ENCODE data around the gene WDR1.

The WDR1 gene

DNA sequence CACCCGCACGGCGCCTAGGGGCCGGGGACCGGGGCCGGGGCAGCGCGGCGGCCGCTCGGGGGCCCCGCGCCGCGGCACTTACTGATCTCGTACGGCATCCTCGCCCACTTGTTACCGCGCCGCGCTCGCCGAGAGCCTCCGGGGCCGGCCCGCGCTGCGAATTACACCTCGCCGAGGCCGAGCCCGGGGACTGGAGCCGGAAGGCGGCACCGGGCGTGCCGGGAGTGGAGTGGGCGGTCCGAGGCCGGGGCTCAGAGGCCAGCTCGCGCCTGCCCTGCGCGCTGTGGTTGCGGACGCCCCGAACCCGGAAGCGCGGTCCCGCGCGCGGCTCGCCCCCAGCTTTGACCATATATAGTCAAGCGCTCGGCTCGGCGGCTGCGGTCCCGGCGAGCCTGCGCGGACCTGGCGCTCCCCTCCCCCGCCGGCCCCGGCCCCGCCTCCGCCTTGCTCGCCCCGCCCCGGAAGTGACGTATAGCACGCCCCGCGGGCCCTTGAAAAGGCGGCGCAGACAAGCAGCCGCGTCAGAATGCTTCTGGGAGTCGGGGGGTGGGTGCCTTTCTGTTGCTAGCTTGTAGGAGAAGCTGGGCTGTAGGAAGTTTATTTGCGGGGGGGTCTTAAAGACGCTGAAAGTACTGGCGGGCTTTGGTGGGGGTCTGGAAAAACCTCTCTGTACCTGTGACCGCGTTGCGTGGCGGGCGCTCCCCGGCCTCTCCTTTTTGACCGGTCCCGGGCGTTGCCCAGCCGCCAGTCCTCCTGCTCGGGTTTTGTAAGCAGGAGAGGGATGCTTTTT is at the start of gene WDR1:
Gene WDR1 (minus strand): TSS at position 231 of the 790 bp plus-strand sequence. CDS start 133 bp downstream, at position 98.
- DNase-seq (ENCODE audit: low spot score) = peak; percentile 84

GRCh38 chr4:10164877-10165283 is 48.3 kb upstream of the WDR1 start:
- peak; percentile 60 for DNase-seq (ENCODE audit: low spot score)

DNA sequence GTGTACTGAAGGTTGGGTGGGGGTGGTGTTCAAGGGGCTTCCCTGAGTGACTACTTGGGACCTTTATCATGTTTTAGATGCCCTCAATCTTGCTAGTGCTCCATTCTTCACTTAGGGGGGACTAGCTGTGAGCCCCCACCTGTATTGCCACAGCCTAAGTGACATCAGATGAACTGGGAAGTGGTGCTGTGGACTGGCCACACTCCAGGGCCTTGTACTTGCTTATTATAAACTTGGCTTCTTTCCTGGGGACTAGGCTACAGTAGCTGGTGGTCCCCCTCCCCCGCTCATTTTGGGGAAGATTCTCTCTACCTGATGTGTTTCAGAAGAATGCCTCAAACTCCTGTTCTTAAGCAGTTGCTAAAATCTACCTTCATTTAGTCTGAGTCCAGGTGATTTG is 46.7 kb upstream of the WDR1 start:
- DNase-seq (ENCODE audit: low spot score) = no peak

DNA sequence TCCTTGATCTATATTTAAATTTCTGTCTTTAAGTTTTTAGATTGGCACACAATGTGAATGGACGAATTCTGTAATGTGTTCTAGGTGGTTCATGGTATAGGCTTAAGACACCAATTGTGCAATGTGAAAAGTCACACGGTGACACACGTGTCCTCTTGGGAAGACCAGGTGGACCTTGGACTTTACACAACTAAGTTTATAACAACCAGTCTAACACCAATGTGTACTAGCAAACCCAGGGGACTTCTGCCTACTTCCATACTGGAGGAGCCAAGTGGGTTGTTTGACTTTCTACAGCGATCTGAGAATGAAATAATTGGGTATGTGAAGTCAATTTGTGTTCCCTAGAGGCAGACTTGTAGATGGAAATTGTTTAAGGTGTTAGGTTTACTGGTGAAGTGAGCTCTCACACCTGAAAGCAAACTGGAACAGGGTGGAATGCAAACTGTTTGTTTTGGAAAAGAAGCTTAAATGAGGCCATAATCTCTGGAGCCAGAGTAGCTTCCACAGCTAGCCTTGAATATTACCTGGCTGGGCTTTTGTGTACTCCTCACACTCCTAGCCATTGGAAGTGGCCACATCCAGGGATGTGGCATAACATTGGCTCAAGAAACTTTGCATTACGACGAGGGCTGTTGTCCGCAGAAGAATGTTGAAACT is 45.9 kb upstream of the WDR1 start:
- no peak for DNase-seq (ENCODE audit: low spot score)

DNA sequence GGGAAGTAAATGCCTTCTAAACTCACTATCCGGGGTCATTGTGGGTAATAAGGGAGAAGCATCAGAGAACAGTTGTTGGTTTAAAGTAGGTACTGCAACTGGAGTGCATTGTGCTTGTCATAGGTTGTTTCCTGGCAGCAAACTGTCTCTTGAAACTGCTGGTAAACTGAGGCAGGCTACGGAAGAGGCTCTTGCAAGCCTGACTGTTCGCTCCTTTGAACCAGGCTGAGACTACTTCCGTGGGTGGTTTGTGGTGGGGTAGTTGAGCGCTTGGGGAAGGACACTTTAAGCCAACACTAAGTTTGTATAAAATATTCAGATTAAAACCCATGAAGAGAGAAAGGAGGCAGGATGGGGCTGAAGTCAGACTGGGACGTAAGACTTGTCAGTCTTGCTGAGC is 45.2 kb upstream of the WDR1 start:
- no peak for DNase-seq (ENCODE audit: low spot score)

DNA sequence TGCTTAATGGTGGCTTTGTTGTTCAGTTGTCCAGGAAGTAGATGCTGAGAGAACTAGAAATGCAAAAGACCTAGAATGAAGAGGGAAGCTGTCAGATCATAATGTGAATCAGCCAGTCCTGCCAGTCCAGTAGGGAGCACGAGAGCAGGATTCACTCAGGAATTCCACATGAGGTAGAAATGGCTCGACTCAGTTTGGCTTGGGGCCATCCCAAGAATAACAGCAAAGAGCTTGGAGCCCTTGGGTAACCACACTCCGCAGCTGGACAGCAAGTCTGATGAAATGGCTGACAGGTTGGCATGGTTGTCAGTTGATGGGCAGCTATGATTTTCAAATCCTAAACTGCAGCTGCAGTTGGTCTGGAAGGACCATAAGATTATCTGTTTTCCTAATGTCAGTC is 44.5 kb upstream of the WDR1 start:
- DNase-seq (ENCODE audit: low spot score) = no peak

DNA sequence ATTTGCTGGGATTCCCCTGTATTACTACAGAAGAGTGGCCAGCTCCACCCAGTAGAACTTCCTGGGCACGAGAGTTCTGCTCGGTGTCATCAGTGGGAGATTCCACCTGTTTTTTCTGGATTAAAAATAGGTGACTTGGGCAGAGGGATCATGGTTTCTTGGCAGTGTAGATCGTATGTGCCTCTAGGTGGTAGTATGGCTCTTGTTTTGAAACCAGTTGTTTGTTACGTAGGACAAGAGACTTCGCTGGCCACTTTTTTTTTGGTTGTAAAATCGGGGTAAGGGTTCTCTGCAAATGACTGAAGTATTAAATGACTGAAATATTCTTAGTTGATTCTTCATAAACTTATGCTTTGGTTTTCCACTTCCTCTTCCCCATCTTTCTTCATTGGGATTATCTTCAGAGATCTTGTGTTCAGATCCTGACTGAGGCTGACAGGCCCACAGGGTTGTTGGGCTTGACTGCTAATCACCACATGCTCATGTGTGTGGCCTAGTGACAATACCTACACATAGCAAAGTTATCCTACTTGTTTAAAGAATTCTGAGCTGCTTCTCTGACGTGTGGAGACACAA is 43.8 kb upstream of the WDR1 start:
- DNase-seq (ENCODE audit: low spot score) = peak; percentile 13

GRCh38 chr4:10159671-10160070 is 43.1 kb upstream of the WDR1 start:
- no peak for DNase-seq (ENCODE audit: low spot score)

DNA sequence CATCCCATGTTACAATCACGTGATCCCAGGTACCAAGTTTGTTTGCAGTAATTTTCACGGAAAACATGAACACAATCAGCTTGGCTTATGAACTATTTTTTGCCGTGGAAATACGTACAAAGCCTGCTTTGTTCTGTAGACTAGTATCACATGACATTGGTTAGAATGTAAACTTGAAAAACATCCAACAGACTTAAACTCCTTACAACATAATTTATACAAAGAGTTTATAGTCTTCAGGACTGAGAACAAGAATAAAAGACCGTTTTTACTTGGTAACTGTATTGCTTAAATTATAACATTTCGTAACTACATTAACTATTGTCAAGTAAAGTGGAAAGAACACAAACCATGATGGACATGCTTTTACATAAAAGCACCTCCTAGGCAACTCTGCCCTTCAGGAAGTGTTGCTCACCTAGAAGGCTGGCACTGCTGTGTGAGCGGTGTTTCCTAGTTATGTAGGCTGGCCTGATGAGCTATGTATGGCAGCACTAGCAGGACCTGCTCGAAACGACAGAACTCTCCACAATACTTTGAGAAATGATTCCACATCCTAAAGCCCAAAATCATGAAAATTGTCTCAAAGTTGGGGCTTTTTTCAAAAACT is 41.8 kb upstream of the WDR1 start:
- DNase-seq (ENCODE audit: low spot score) = no peak

- DNase-seq (ENCODE audit: low spot score) = peak; percentile 78
These were observed 41.1 kb upstream of the WDR1 start for GRCh38 chr4:10157478-10158332.

- DNase-seq (ENCODE audit: low spot score) = no peak
These were observed 37.6 kb upstream of the WDR1 start for GRCh38 chr4:10154241-10154640.

GRCh38 chr4:10153161-10153560 is 36.6 kb upstream of the WDR1 start:
- no peak for DNase-seq (ENCODE audit: low spot score)

DNA sequence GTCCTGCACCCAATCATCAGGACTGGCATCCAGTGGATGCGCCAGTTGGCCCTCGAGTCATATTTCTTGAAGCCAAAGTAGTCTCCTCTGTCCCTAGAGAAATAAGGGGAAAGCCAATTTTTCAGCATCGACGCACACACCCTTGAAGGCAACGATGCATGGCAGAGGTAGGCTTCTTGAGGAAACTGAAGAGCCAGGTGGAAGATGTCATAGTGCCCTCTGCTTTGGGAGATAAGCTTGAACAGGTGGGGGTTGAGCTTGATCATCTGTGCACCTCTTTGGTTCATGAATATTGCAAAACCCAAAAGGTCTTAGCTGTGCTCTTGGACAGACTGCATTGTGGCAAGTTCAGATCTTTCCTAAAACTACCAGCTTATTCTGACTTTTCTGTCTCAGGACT is 34.6 kb upstream of the WDR1 start:
- DNase-seq (ENCODE audit: low spot score) = no peak

- DNase-seq (ENCODE audit: low spot score) = no peak
These were observed 28.4 kb upstream of the WDR1 start for GRCh38 chr4:10144966-10145365.

DNA sequence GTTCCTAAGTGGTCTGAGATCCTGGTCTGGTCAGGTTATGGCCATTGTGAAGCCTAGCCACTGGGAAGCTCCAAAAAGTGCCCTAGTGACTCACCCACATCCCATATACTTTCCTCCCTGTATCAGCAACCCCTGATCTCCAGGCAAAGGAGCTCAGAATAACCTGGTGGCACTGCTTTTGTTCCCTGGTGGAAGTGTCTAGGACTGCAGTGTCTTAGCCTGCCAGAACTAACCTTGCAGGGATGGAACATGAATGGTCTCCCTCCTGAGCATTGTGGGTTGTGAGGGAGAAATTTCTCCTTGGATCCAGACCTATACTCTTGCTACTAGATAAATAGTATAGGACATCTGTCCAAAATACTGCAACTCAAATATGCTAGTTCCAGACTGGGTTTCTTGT is 27.9 kb upstream of the WDR1 start:
- DNase-seq (ENCODE audit: low spot score) = no peak

GRCh38 chr4:10143171-10143570 is 26.6 kb upstream of the WDR1 start:
- DNase-seq (ENCODE audit: low spot score) = no peak

- no peak for DNase-seq (ENCODE audit: low spot score)
These were observed 24.5 kb upstream of the WDR1 start for GRCh38 chr4:10140866-10141759.

GRCh38 chr4:10139518-10139917 is 22.9 kb upstream of the WDR1 start:
- DNase-seq (ENCODE audit: low spot score) = no peak

GRCh38 chr4:10135260-10135659 is 18.7 kb upstream of the WDR1 start:
- DNase-seq (ENCODE audit: low spot score) = no peak

DNA sequence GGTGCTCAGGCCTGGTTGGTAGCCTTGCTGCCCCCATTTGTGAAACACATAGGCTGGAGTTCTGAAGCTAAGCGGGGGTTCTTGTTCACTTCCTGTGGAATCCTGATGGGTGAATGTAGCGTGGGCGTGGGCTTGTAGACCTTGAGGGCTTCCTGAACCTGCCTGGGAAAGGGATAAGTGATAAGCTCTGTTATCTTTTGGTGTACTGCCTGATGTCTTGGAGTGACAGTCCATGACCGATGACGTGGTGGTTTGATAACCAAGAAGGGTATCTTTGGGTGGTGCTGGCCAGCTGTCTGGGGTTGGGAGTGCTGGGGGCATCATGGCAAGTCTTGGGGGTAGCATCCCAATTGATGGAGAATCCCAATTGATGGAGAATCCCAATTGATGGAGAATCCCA is 17.5 kb upstream of the WDR1 start:
- DNase-seq (ENCODE audit: low spot score) = no peak

DNA sequence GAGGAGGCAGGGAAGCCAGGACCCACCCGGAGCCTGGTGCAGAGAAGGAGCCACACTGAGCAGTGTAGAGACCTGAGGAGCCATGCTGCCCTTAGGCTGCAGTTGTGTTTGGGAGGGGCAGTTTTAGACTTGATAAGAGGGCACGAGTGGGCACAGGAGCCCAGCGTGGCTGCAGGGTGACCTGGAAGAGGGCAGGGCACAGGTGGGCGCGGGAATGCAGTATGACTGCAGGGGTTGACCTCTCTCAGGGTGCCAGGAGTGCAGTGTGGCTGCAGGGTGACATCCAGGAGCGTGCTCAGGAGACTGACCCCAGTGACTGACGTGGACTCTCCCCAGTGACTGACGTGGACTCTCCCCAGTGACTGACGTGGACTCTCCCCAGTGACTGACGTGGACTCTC is 14.6 kb upstream of the WDR1 start:
- DNase-seq (ENCODE audit: low spot score) = no peak

Data from cerebellar cortex (tissue), 1 donor.